Liver (tissue), 3 donors: Measurements from ENCODE around the gene DNAJB1.

Experiments used
- TAF1 ChIP-seq: conservative IDR thresholded peaks from 2 replicates; pipeline ENCODE4 v1.6.1; 2016; ENCODE audit warnings: antibody characterized with exemption, mild to moderate bottlenecking
- TF ChIP-seq, protein P1 (sequence below): fragments of 150-350 bp; IDR thresholded peaks from 2 replicates; pipeline ENCODE4 v1.5.1; 2017; ENCODE audit warnings: improper control_type of control experiment, low read depth, low read length; ENCODE audit not compliant: missing input control
- donor health status: healthy.
- donor health status: healthy.

DNA sequence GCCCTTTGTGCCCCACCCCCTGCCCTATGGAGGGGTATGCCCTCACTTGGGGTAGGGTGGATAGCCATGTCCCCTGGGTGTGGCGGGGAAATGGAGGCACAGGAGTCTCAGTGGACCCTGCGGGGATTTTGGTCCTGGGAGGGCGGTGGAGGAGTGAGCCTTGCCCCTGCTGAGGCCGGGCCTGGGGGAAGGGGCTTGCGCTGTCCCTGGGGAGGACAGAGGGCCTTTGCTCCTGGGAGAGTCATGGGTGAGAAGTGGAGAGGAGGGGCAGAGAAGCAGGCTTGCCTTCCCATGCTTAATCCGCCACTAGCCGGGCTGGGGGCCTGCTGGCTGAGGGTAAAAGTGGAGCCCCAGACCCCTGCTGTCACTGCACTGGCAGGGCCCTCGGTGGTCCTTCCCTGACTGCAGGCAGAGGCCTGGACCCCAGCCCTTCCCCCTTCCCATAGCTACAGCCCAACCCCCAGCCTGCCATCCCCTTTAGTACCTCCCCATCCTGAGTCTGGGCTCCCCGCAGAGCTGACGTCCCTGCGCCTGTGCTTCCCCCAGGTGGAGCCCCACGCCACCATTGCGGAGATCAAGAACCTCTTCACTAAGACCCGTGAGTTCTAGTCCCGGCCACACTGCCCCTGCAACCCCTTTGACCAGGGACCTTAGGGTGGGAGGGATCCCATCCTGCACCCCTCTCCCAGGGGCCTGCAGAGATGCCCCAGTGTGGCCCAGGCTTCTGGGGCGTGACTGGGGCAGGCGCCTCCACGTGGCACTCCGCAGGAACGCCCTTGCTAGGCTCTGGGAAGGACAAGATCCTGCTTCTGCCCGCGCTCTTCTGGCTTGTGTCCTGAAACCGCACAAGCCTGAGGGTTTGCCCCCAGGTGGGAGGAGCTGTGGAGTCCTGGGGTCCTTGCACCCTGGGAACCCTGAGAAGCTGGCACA, 44.7 kb upstream of the DNAJB1 start:
- TF ChIP-seq TAF1: no peak
- TF ChIP-seq, protein P1, sequence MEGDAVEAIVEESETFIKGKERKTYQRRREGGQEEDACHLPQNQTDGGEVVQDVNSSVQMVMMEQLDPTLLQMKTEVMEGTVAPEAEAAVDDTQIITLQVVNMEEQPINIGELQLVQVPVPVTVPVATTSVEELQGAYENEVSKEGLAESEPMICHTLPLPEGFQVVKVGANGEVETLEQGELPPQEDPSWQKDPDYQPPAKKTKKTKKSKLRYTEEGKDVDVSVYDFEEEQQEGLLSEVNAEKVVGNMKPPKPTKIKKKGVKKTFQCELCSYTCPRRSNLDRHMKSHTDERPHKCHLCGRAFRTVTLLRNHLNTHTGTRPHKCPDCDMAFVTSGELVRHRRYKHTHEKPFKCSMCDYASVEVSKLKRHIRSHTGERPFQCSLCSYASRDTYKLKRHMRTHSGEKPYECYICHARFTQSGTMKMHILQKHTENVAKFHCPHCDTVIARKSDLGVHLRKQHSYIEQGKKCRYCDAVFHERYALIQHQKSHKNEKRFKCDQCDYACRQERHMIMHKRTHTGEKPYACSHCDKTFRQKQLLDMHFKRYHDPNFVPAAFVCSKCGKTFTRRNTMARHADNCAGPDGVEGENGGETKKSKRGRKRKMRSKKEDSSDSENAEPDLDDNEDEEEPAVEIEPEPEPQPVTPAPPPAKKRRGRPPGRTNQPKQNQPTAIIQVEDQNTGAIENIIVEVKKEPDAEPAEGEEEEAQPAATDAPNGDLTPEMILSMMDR: no peak
